GM20000 (cell line): ENCODE results near the gene SCAF4.
"Not testable (repeated sequence)": the region's sequence is repeated elsewhere in the genome, so short reads cannot be mapped to it uniquely, and the experiment has no call there.

Experiments used
- DNase-seq: peaks from one replicate; pipeline ENCODE4 v3.0.0; 2012; ENCODE audit warnings: low spot score
- TF ChIP-seq, protein P1 (sequence below): IDR thresholded peaks from 2 replicates; pipeline ENCODE4 v1.5.1; 2012; ENCODE audit warnings: mild to moderate bottlenecking, control low read depth; ENCODE audit errors: extremely low read depth, missing control alignments

SCAF4 gene

GRCh38 chr21:31663584-31664249, 68.2 kb downstream of the SCAF4 start:
- TF ChIP-seq, protein P1, sequence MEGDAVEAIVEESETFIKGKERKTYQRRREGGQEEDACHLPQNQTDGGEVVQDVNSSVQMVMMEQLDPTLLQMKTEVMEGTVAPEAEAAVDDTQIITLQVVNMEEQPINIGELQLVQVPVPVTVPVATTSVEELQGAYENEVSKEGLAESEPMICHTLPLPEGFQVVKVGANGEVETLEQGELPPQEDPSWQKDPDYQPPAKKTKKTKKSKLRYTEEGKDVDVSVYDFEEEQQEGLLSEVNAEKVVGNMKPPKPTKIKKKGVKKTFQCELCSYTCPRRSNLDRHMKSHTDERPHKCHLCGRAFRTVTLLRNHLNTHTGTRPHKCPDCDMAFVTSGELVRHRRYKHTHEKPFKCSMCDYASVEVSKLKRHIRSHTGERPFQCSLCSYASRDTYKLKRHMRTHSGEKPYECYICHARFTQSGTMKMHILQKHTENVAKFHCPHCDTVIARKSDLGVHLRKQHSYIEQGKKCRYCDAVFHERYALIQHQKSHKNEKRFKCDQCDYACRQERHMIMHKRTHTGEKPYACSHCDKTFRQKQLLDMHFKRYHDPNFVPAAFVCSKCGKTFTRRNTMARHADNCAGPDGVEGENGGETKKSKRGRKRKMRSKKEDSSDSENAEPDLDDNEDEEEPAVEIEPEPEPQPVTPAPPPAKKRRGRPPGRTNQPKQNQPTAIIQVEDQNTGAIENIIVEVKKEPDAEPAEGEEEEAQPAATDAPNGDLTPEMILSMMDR: no peak

DNA sequence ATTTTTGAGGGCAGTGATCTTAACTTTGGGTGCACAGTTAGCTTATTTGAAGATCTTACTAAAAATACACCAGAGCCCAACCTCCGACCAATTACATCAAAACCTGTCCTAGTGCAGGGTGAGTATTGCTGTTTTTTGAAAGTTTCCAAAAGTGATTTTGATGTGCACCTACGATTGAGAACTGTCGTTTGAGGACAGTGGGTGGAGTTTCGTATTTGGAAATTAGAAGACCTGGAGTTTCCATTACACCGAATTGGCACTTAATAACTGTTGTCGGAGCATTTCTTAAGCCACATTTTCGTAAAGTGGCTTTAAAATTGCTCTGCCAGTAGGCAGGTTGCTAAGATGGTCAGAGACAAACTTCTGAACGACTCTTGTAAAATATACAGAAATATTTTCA, 71.3 kb downstream of the SCAF4 start:
- TF ChIP-seq, protein P1: no peak
- no peak for DNase-seq

More at GRCh38 chr21:31663584-31664249, 68.2 kb downstream of the SCAF4 start:
- DNase-seq: no peak

GRCh38 chr21:31660259-31660565, 71.7 kb downstream of the SCAF4 start:
- TF ChIP-seq, protein P1: no peak
- no peak for DNase-seq

DNA sequence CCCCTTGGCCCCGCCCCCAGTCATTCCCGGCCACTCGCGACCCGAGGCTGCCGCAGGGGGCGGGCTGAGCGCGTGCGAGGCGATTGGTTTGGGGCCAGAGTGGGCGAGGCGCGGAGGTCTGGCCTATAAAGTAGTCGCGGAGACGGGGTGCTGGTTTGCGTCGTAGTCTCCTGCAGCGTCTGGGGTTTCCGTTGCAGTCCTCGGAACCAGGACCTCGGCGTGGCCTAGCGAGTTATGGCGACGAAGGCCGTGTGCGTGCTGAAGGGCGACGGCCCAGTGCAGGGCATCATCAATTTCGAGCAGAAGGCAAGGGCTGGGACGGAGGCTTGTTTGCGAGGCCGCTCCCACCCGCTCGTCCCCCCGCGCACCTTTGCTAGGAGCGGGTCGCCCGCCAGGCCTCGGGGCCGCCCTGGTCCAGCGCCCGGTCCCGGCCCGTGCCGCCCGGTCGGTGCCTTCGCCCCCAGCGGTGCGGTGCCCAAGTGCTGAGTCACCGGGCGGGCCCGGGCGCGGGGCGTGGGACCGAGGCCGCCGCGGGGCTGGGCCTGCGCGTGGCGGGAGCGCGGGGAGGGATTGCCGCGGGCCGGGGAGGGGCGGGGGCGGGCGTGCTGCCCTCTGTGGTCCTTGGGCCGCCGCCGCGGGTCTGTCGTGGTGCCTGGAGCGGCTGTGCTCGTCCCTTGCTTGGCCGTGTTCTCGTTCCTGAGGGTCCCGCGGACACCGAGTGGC, 72.2 kb downstream of the SCAF4 start, which contains the start of gene SOD1:
TSS of gene SOD1 (plus strand) at position 158 of the 723 bp plus-strand sequence. CDS start at position 235, 77 bp downstream.
- DNase-seq: peak; percentile 98
- TF ChIP-seq, protein P1: no peak

- TF ChIP-seq, protein P1: no peak
- DNase-seq: no peak
These were observed 72.7 kb downstream of the SCAF4 start for GRCh38 chr21:31659286-31659535.

- TF ChIP-seq, protein P1: no peak
These were observed 73.9 kb downstream of the SCAF4 start for GRCh38 chr21:31658053-31658452.

GRCh38 chr21:31656199-31657095, 75.5 kb downstream of the SCAF4 start:
- no peak for DNase-seq
- TF ChIP-seq, protein P1: no peak

More at GRCh38 chr21:31658053-31658452, 73.9 kb downstream of the SCAF4 start:
- DNase-seq: no peak

DNA sequence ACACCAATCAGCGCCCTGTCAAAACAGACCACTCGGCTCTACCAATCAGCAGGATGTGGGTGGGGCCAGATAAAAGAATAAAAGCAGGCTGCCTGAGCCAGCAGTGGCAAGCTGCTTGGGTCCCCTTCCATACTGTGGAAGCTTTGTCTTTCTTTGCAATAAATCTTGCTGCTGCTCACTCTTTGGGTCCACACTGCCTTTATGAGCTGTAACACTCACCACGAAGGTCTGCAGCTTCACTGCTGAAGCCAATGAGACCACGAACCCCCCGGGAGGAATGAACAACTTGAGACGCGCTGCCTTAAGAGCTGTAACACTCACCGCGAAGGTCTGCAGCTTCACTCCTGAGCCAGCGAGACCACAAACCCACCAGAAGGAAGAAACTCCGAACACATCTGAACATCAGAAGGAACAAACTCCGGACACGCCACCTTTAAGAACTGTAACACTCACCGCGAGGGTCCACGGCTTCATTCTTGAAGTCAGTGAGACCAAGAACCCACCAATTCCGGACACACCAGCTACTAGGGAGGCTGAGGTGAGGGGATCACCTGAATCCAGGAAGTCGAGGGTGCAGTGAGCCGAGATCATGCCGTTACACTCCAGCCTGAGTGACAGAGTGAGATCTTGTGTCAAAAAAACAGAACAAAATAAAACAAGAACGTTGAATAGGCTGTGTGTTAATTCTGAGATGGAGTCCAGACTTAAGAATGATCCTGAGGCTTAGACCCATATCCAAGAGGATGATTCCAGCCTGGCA, 76.9 kb downstream of the SCAF4 start:
- DNase-seq: not testable (repeated sequence)
